AG04449 (cell line): ENCODE measurements around the gene KIF3A.

Source experiments
- CTCF ChIA-PET: fragments of 350-600 bp; formaldehyde crosslinking; extraction: SDS; loops from one replicate; lab custom pipeline; 2021; ENCODE audit warnings: antibody characterized with exemption; lab: Yijun Ruan, JAX
- POLR2A ChIA-PET: fragments of 400-600, 350-600 bp; formaldehyde crosslinking; extraction: SDS; loops from one replicate; lab custom pipeline; 2020; ENCODE audit warnings: antibody characterized with exemption, inconsistent platforms; lab: Yijun Ruan, JAX
- DNase-seq: peaks from one replicate; pipeline ENCODE4 v3.0.0-alpha.2; 2010; ENCODE audit warnings: low read depth, low spot score
- H3K4me3 ChIP-seq: 2 replicates; pipeline ENCODE4 v1.5.1; 2011; ENCODE audit warnings: low read depth, mild to moderate bottlenecking, control low read depth, low read length
- CTCF ChIP-seq: IDR thresholded peaks from one replicate; pipeline ENCODE4 v1.5.1; 2011; ENCODE audit warnings: mild to moderate bottlenecking, moderate library complexity, low read length, control low read depth, inconsistent platforms; ENCODE audit not compliant: insufficient read depth; ENCODE audit errors: missing control alignments

Gene KIF3A

GRCh38 chr5:132684491-132684890 lies 52.9 kb downstream of the KIF3A start:
- no peak for TF ChIP-seq CTCF
- POLR2A ChIA-PET: no interaction called here

GRCh38 chr5:132681983-132682382 lies 55.4 kb downstream of the KIF3A start:
- ChIA-PET CTCF (interaction anchor here (0.6 to 1.1 kb wide), 3 partner anchors 10 to 33 kb away, joined by 3 read pairs; no protein-coding TSS in a partner anchor), POLR2A (no interaction called here)
- TF ChIP-seq CTCF: no peak

More at GRCh38 chr5:132684491-132684890, 52.9 kb downstream of the KIF3A start:
- no peak for DNase-seq
- CTCF ChIA-PET: interaction anchor here (1.0 to 1.3 kb wide), 2 partner anchors 10 to 22 kb away, joined by 3 read pairs; no protein-coding TSS in a partner anchor
- H3K4me3 ChIP-seq: no peak overlapping the region

DNA sequence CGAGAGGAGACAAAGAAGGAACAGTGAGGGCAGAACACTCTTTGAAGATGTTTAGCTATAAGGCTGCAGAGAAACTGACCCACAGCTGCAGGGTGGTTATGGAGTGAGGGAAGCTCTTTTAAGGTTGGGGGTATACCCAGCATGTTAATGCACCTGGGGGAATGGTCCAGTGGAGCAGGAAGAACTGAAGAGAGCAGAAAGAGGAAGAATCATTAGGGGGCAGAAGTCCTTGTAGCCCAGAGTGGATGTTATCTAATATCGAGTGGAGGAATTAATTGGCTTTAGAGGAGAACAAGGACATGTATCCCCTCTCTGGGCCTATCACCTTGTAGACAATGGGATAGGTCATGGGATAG lies 55.9 kb downstream of the KIF3A start:
- ChIA-PET CTCF (interaction anchor here (0.6 kb wide), 1 partner anchor 10 kb away, joined by 3 read pairs; no protein-coding TSS in a partner anchor), POLR2A (no interaction called here)
- no peak overlapping the region for H3K4me3 ChIP-seq
- no peak for DNase-seq
- no peak for TF ChIP-seq CTCF

More at GRCh38 chr5:132681983-132682382, 55.4 kb downstream of the KIF3A start:
- no peak for DNase-seq
- no peak overlapping the region for H3K4me3 ChIP-seq

GRCh38 chr5:132680780-132681475 lies 56.4 kb downstream of the KIF3A start:
- no peak overlapping the region for H3K4me3 ChIP-seq
- no peak for TF ChIP-seq CTCF
- CTCF ChIA-PET: no interaction called here
- no peak for DNase-seq
- POLR2A ChIA-PET: no interaction called here

DNA sequence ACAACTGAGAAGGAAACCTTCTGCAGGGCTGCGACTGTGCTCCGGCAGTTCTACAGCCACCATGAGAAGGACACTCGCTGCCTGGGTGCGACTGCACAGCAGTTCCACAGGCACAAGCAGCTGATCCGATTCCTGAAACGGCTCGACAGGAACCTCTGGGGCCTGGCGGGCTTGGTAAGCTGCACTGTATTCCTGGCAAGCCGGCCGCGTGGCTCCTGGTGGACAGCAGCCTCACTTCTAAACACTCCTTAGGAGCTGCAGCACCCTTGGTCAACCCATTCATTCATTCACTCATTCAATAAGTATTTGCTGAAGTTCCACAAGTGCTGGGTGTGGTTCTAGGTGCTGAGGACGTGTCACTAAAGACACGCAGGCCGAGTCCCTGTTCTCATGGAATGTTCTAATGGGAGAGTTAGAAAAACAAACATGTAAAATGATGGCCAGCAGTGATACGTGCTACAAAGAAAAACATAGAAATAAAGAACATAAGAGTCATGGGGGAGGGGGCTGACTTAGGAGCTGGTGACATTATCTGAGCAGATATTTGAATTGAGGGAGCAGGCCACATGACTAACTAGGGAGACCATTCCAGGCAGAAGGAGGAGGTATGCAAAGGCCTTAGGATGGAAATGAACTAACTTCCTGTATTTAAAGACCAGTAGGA lies 57.5 kb downstream of the KIF3A start:
- DNase-seq: no peak
- no peak overlapping the region for H3K4me3 ChIP-seq
- TF ChIP-seq CTCF: no peak
- CTCF ChIA-PET: interaction anchor here (1.2 to 1.8 kb wide), 2 partner anchors 10 kb away, joined by 3 to 5 read pairs; no protein-coding TSS in a partner anchor
- POLR2A ChIA-PET: no interaction called here

DNA sequence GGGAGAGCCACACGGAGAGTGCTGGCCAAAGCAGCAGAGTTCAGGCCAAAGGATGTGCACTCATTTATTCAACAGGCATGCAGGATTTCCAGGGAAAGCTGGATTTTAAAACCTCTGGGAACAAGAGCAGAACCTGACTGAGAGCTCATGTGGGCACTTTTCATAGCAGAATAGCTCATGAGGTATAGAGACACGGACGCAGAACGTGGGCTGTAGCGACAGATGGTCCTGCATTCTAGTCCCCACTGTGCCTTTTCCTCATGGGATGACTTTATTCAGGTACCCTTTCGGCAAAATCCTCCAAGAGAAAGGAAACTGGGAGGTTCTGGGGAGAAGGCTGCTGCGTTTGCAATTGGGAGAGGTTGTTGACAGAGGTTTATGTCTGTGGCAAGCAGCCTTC lies 58.2 kb downstream of the KIF3A start:
- ChIA-PET CTCF (interaction anchor here (1.2 to 1.8 kb wide), 2 partner anchors 9 to 11 kb away, joined by 3 to 5 read pairs; no protein-coding TSS in a partner anchor), POLR2A (no interaction called here)
- DNase-seq: no peak
- no peak overlapping the region for H3K4me3 ChIP-seq
- TF ChIP-seq CTCF: no peak
